HuH-7.5 (cell line): ENCODE results near the gene PTPN22.

Experiments
- DNase-seq: peaks from one replicate; pipeline ENCODE4 v3.0.0; 2011; ENCODE audit warnings: low spot score

The PTPN22 gene

DNA sequence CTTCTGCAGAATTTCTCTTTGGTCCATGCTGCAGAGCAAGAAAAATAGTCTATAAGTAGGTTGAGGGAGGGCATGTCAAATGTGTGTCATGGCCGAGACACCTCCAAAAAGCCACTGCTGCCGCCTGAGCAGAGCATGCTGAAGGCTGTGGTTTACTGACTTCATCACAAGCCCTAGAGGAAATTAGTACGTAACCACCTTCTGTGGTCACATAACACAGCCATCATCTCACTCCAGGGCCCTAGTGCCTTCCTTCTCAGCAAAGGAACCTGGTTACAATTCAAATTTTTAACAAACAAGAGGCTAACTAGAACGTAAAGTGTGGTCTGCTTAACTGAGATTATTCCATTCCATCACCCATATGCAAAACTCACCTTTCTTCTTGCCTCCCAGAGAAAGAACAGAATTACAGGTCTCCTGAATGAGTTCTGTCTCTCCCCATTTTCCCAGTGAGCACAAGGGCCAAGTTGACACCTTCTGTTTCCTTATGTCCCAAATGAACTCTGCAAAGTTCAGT, at the start of gene PTPN22:
PTPN22 (minus strand) TSS at position 116 of the 517 bp plus-strand sequence.
- DNase-seq: no peak

- no peak for DNase-seq
Measured at GRCh38 chr1:113918243-113918642, 46.7 kb upstream of the PTPN22 start.

DNA sequence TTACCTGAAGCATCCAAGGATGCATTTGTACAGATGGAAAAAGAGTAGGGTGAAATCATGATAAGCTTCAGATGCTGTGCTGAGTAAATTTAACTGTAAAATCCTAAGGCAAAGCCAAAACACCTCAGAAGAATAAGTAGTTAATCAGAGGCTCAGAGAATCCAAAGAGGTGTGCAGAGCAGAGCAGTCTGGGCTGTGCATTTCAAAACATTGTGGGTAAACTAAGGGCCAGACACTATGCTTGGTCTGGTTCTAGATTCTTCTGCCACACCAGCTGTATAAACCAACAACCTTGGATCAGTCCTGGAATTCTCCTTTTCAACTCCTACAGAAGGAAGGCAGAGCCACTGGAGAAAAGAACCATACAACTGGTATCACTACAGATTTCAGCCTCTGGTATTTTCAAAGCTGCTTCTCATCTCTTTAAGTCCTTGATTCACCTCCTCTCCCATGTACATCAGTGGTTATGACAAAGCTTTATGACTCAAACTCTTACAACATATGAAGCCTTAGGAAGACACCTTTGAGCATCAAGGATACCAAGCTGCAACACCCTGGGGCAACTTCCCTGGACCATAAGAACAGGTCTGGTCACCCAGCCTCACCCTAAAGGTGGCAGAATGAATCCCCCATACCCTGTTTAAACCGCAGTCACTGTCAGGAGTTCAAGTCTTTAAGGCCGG, 46.0 kb upstream of the PTPN22 start:
- no peak for DNase-seq

GRCh38 chr1:113916974-113917373, 45.5 kb upstream of the PTPN22 start:
- DNase-seq: no peak

GRCh38 chr1:113913887-113914664, 42.6 kb upstream of the PTPN22 start:
- DNase-seq: no peak

- no peak for DNase-seq
Measured at GRCh38 chr1:113913312-113913668, 41.8 kb upstream of the PTPN22 start.

DNA sequence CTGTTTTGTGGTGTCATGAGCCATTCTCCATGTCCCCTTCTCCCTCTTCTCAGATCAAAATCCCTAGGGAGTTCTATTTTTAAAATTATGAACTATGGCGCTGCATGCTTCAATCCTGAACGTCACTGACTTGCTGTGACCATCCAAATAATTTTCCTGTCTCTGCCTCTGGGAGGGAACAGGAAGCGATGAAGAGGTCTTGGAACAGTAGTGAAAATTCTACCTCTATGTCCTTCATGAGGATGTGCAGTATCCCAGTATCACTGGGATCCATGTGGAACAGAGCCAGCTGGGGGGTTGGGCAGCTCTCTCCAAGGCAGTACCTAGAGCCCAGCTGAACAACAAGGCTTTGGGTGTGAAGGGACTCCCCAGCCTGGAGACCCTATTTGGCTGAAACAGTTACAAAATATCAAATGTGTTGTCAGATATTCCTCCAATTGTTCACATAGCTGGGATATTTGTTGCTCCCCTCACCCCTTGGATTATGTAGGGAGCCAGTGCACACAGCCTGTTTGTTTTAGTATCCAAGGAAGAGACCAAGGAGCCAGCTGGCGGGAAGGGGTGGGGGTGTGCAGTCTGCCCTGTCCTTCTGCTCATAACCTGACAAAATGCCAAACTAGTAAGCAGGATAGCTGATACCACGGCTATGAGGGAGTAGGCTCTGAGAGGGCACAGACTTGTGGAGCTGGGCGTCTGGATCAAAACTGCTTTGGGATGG, 41.2 kb upstream of the PTPN22 start:
- no peak for DNase-seq

DNA sequence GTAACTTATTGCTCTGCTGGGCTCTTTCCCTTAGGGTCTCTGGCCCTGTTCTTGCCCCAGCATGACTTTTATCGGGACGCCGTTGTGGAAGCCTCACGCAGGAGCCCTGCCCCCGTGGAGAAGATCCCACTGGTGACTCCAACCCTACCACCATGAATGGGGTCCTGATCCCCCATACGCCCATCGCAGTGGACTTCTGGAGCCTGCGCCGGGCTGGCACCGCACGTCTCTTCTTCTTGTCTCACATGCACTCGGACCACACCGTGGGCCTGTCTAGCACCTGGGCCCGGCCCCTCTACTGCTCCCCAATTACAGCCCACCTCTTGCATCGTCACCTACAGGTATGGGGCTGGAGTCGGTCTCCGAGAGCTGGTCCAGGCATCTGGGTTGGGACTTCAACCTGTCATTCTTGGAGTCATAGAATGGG, 33.9 kb upstream of the PTPN22 start:
- DNase-seq: peak; percentile 52

DNA sequence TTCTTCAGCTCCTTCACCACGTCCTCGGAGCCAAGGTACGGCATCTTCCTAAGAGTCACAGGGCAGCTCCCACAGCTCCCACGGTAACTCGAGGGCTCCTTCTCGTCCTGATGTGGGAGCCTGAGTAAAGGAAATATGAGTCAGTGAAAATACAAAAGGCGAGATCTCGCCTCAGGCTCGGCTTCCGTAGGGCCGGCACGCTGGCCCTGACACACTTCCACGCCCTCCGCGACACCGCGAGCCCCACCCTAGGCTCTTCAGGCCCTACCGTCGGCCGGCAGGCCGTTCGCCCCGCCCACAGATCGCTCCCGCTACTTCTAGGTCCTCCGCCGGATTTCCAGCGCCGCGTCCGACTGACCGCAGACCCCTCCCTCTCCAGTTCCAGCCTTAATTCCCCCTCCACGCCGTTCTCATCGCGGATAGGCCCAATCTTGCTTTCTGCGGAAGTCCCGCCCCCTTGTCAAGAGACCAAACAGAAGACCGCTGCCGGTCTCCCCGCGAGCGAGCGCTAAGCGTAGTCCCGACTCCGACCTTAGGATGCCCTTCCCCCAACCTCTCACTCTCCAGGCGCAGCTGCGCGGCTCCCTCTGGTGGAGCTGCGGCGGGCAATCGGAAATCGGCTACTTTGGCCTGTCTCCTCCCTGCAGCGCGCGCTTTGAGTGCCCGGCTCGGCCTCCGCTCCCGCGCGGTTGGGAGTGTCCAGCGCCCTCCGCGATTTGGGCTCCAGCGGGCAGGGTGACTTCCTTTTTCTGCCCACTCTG, 33.3 kb upstream of the PTPN22 start, which contains the start of the genes AP4B1 and DCLRE1B:
AP4B1 (minus strand) TSS at position 126 of the 761 bp plus-strand sequence; CDS start at position 44, 82 bp downstream.
DCLRE1B (plus strand) TSS at position 653 of the 761 bp plus-strand sequence. CDS start 261 bp downstream, outside the sequence.
- peak; percentile 96 for DNase-seq

- DNase-seq: peak; percentile 61
Measured at GRCh38 chr1:113904293-113904673, 32.8 kb upstream of the PTPN22 start.

DNA sequence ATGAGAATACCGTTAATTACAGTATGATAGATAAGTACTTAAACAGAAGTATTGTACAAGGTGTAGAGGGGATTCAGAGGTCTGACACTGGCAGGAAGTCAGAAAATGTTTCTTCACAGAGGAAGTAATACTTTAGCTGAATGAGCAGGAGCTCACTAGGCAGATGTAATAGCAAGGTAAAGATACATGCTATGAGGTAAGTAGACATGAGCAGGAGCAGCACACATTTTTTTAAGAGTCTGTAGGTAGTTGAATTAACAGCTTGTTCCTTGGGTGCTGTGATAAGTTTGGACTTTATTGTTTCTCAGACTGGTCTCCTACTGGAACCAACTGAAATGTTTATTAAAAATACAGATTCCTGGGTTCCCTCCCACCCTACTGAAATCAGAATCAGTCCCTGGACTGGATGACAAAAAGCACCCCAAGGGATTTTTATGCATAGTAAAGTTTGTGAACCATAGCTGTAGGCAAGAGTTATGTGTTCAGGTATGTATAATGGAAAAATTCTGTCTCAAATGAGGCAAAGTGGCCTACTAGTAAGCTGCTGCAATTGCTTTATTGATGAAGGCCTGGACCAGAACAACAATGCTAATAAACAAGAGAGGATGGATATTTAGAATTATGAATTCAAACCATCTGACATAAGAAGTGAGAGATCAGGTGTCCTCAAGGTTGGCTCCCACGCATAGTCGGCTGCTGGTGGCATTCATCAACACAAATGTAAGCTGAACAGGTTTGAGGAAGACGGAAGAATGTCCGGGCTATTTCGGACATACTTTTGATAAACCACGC, 32.2 kb upstream of the PTPN22 start:
- DNase-seq: no peak

DNA sequence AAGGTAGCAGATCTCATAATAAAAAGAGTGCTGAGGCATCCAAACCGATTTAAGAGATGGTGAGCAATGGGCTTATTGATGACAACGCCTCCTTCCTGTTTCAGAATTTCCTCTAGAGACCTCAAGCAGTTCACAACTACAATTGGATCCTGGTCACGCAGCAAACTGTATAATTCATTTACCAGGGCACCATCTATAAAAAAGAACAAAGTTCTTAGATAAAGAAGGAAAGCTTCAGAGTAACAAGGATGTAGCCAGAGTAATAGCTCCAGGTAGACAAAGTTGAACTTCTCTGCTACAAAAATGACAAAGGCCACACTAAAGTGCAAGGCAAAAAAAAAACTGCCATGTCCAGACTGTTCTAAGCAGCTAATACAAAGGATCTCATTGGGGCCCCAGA, 29.7 kb upstream of the PTPN22 start:
- DNase-seq: no peak

DNA sequence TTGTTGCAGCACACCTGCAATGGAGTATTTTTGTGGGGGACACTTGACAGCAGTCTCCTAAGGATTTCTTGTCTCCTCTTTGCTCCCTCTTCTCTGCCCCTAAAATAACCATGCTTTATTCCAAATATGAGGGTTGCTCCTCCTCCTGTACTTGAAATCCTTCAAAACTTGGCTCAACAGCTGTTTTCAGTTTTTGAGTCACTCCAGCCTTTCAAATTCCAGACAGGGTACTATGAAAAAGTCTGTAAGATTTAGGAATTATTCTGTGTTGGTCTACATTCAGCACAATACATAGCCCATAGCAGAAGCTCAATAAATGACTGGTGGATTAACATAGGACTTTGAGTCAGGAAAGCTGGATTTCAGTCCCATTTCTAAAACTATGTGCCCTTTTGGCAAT, 27.6 kb upstream of the PTPN22 start:
- no peak for DNase-seq

GRCh38 chr1:113898241-113898814, 26.8 kb upstream of the PTPN22 start:
- no peak for DNase-seq

GRCh38 chr1:113895961-113896360, 24.4 kb upstream of the PTPN22 start:
- DNase-seq: no peak

DNA sequence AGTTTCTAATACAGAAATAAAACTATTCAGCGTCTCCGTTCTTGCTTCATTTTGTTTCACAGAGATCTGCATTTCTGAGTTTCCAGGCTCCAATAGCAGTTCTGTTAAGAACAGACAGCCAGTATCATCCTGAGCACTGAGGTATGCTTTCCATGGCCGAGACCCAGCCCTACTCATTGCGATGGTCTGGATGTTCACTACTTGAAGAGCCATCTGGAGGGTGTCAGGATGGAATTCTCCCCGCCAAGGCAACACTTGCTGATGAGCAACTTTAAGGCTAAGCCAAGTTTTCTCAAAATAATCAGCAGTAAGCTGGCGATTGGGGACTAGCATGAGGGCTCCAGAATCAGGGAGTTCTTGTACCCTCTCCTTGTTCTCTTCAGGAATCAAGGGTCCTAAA, 23.6 kb upstream of the PTPN22 start:
- DNase-seq: no peak

DNA sequence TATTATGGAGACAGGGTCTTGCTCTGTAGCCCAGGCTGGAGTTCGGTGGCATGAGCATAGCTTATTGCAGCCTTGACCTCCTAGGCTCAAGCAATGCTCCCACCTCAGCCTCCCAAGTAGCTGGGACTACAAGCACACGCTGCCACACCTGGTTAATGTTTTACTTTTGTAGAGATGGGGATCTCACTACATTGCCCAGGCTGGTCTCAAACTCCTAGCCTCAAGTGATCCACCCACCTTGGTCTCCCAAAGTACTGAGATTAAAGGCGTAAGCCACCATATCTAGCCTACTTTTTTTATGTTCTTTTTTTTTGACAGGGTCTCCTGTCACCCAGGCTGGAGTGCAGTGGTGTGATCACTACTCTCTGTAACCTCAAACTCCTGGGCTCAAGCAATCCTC, 21.8 kb upstream of the PTPN22 start:
- no peak for DNase-seq

- DNase-seq: no peak
Measured at GRCh38 chr1:113891631-113892220, 20.2 kb upstream of the PTPN22 start.

GRCh38 chr1:113890816-113891215, 19.3 kb upstream of the PTPN22 start:
- no peak for DNase-seq
